Testis (tissue), 3 donors: ENCODE results near the gene DIAPH3. TPM values are rescaled to one million over a fixed set of nuclear protein-coding genes. Genes with fewer than 3 reads are reported as not detected.

ENCODE experiments used
- DNase-seq: peaks from one replicate; pipeline ENCODE4 v3.0.0-alpha.2; 2019
- H3K27ac ChIP-seq, 2 donors: fragments of 200-600 bp; sonication (generic); one replicate each; pipeline ENCODE4 v1.5.1; 2019
- H3K27me3 ChIP-seq: fragments of 200-600 bp; sonication (generic); one replicate; pipeline ENCODE4 v1.5.1; 2019
- H3K36me3 ChIP-seq: fragments of 200-600 bp; sonication (generic); one replicate; pipeline ENCODE4 v1.5.1; 2017; ENCODE audit warnings: low read depth; ENCODE audit errors: missing control alignments
- H3K4me1 ChIP-seq: fragments of 200-600 bp; sonication (generic); one replicate; pipeline ENCODE4 v1.5.1; 2019
- H3K4me3 ChIP-seq, 2 donors: fragments of 200-600 bp; sonication (generic); one replicate each; pipeline ENCODE4 v1.5.1; 2017 to 2019
- H3K9me3 ChIP-seq: fragments of 200-600 bp; sonication (generic); one replicate; pipeline ENCODE4 v1.5.1; 2017
- POLR2A ChIP-seq: fragments of 450-650 bp; IDR thresholded peaks from one replicate; pipeline ENCODE4 v1.6.1; 2017; ENCODE audit warnings: antibody characterized with exemption, mild to moderate bottlenecking, moderate library complexity
- WGBS, 2 donors: methylation state at CpG; one replicate each; pipeline ENCODE4 v1.1.5; 2018; 5-methylcytosine and 5-hydroxymethylcytosine counted together
- intact Hi-C: fragments of 100-400 bp; cut with DNase I; formaldehyde crosslinking; loops from one replicate; pipeline ENCODE4 v1.15.1; 2023; ENCODE audit warnings: low total_unique reads
- polyA plus RNA-seq: library from polyadenylated mRNA; stranded (reverse); fragments of 350-450 nt; fragmentation: Illumina TruSeq; extraction: RNeasy Lipid Tissue Mini Kit (QIAGEN cat#74804); gene quantifications from one replicate; pipeline ENCODE4 v1.2.3, GENCODE V29; 2014; ENCODE audit warnings: low read depth, low replicate concordance; ENCODE audit not compliant: insufficient read depth
- total RNA-seq, 2 donors: library from RNA; depleted of rRNA; stranded (reverse); fragments of >200 nt; gene quantifications; one replicate each; pipeline ENCODE4 v1.2.3, GENCODE V29; 2016
- TF ChIP-seq, protein P1 (sequence below), 3 experiments: fragments of 450-650 bp in 2 of 3; fragments of 200-600 bp in 1 of 3; sonication (generic) in 1 of 3; IDR thresholded peaks; one replicate each; pipeline ENCODE4 v1.5.1; 2016 to 2019; ENCODE audit warnings: antibody characterized with exemption in 3 of 3, mild to moderate bottlenecking in 2 of 3, moderate library complexity in 1 of 3

Gene DIAPH3
- total and polyA plus RNA-seq, 3 donors from 2014 or later = 12.5 to 30.3 (median 18.7) TPM

DNA sequence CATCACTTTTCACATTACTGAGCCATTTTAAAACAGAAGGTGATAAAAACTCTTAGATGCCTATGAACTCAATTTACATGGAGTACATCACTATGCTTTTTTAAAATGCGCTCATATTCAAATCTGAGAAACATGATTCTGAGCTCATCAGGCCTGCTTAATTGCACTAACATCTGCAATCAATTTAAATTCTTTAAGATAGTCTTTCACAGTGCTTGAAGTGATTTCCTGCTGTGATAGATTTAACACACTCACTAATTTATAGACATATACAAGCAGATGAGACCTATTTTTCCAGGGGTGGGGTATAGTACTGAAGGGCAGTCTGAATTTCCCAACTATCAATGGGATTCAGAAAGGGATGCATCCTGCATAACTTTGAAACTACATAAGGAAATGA lies 82.9 kb downstream of the DIAPH3 start:
- Histone ChIP-seq H3K27ac (no peak overlapping the region), H3K4me1 (no peaks in the 10 kb centered on the region), H3K4me3 (no peak overlapping the region), H3K27me3 (no peaks in the 10 kb centered on the region), H3K9me3 (no peaks in the 10 kb centered on the region), H3K36me3 (no peaks in the 10 kb centered on the region)
- 98 to 100% methylated on average over 1 of the region's 1 CpG for WGBS, 2 donors
- no peak for DNase-seq
- intact Hi-C loops = no loop called here
- no peak for TF ChIP-seq POLR2A

DNA sequence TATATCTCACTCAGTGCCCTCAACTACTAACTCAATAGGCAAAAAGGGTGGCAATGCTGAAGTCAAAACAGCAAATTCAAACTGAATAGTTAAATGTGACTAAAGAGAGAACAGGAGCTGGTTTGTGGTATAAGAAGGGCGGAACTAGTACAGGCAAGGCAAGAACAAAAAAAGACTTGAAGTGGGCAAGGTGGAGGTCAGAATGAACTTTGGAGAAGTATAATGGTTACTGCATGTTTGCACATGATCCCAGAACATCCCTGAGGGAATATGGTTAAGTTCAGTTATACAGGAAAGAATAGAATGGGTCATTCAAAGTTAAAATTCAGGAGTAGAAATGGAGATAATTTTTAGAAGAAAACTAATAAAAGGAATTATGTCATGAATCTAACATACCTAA lies 85.5 kb downstream of the DIAPH3 start:
- Histone ChIP-seq H3K36me3 (no peaks in the 10 kb centered on the region), H3K4me3 (no peak overlapping the region), H3K9me3 (no peaks in the 10 kb centered on the region), H3K4me1 (no peaks in the 10 kb centered on the region), H3K27me3 (no peaks in the 10 kb centered on the region), H3K27ac (no peak overlapping the region)
- no peak for TF ChIP-seq POLR2A
- TF ChIP-seq, protein P1, sequence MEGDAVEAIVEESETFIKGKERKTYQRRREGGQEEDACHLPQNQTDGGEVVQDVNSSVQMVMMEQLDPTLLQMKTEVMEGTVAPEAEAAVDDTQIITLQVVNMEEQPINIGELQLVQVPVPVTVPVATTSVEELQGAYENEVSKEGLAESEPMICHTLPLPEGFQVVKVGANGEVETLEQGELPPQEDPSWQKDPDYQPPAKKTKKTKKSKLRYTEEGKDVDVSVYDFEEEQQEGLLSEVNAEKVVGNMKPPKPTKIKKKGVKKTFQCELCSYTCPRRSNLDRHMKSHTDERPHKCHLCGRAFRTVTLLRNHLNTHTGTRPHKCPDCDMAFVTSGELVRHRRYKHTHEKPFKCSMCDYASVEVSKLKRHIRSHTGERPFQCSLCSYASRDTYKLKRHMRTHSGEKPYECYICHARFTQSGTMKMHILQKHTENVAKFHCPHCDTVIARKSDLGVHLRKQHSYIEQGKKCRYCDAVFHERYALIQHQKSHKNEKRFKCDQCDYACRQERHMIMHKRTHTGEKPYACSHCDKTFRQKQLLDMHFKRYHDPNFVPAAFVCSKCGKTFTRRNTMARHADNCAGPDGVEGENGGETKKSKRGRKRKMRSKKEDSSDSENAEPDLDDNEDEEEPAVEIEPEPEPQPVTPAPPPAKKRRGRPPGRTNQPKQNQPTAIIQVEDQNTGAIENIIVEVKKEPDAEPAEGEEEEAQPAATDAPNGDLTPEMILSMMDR (IDR thresholded peaks at IDR 0.05) = no peak
- WGBS, 2 donors = 90 to 91% methylated on average over 1 of the region's 1 CpG
- intact Hi-C loops = no loop called here
- no peak for DNase-seq

DNA sequence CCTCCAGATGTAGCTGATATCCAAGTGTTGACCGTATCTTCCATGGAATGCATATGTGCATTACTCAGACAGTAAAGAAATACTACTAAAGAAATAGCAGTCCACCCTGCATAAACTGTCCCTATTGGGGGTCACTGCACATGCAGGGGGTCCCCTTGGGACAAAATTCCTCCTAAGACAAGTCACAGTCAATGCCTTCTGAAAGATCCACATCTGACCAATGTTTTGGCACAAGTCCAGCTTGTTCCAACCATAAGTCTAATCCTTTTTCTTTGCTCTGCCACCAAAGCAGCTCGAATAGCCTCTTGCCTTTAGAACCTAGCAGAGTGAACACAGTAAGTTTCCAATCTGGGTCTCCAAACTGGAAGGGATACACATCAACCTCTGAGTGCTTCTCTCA lies 87.9 kb downstream of the DIAPH3 start:
- no peaks in the 10 kb centered on the region for H3K4me1 ChIP-seq
- intact Hi-C loops = no loop called here
- no peak overlapping the region for H3K4me3 ChIP-seq
- TF ChIP-seq POLR2A = no peak
- TF ChIP-seq, protein P1 (IDR thresholded peaks at IDR 0.05) = no peak
- DNase-seq = no peak
- H3K36me3 ChIP-seq = no peaks in the 10 kb centered on the region
- no peaks in the 10 kb centered on the region for H3K9me3 ChIP-seq
- 94% methylated on average over 2 of the region's 2 CpGs for WGBS, 2 donors
- H3K27me3 ChIP-seq = no peaks in the 10 kb centered on the region
- no peak overlapping the region for H3K27ac ChIP-seq

DNA sequence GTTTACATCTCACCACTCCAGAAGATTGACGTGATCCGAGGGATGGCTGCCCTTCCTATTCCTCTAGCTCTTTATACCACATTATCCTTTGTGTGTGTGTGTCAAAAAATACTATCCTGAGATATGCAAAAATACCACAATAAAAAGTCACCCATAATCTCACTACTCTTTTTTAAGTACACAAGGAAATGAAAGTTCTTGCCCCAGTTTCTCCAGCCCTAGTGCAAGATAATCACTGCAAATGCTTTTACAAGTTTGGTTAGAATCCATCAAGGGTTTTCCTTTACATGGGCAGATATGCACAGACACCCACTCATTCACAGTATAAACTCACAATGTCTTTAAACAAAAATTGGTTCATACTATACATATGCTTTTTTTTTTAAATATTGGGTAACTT lies 89.3 kb downstream of the DIAPH3 start:
- intact Hi-C loops = no loop called here
- no peaks in the 10 kb centered on the region for H3K4me1 ChIP-seq
- TF ChIP-seq POLR2A = no peak
- TF ChIP-seq, protein P1 (IDR thresholded peaks at IDR 0.05) = no peak
- no peaks in the 10 kb centered on the region for H3K36me3 ChIP-seq
- H3K4me3 ChIP-seq = no peak overlapping the region
- H3K27me3 ChIP-seq = no peaks in the 10 kb centered on the region
- 84 to 92% methylated on average over 2 of the region's 2 CpGs for WGBS, 2 donors
- H3K9me3 ChIP-seq = no peaks in the 10 kb centered on the region
- no peak overlapping the region for H3K27ac ChIP-seq
- DNase-seq = no peak

DNA sequence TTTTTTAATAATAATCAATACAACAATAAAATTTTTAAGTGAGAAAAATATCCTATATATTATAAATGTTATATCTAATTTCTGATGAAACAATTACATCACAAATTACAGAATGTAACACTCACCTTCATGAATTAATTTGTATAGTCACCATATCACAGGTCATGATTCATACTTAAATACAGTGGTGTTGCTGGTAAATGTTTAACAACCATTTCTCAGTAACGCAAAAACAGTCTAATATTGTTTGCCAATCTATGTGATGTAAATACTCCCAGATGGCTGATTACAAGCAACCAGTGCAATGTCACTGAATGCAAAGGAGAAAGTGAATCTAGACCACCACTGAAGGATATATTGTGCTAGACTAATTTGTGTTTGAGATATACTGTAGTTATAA lies 97.5 kb downstream of the DIAPH3 start:
- TF ChIP-seq POLR2A = no peak
- TF ChIP-seq, protein P1 (IDR thresholded peaks at IDR 0.05) = no peak
- Histone ChIP-seq H3K4me1 (no peaks in the 10 kb centered on the region), H3K27ac (no peak overlapping the region), H3K36me3 (no peaks in the 10 kb centered on the region), H3K4me3 (no peak overlapping the region), H3K27me3 (no peaks in the 10 kb centered on the region), H3K9me3 (no peaks in the 10 kb centered on the region)
- DNase-seq = no peak
- intact Hi-C loops = no loop called here
- WGBS, 2 donors = 92 to 95% methylated on average over 1 of the region's 1 CpG
